HepG2 (cell line): ENCODE results near the gene ABCF1. TPM values are rescaled to one million over a fixed set of nuclear protein-coding genes. Genes with fewer than 3 reads are reported as not detected.

ENCODE experiments used
- DMAP1 ChIP-seq: IDR thresholded peaks from 2 replicates; pipeline ENCODE4 v1.6.1; 2016
- GPBP1L1 ChIP-seq: sonication (generic); formaldehyde crosslinking; IDR thresholded peaks from 2 replicates; pipeline ENCODE4 v1.5.0; 2020; ENCODE audit warnings: mild to moderate bottlenecking, missing genetic modification reagents
- GRHL1 ChIP-seq: sonication (generic); formaldehyde crosslinking; conservative IDR thresholded peaks from 2 replicates; pipeline ENCODE4 v1.8.0; 2022; ENCODE audit warnings: missing genetic modification reagents
- KDM5A ChIP-seq: fragments of 200-600 bp; sonication (generic); IDR thresholded peaks from 2 replicates; pipeline ENCODE4 v1.7.0; 2018; ENCODE audit warnings: antibody characterized with exemption, mild to moderate bottlenecking, low read length, borderline replicate concordance
- MZF1 ChIP-seq: sonication (generic); formaldehyde crosslinking; IDR thresholded peaks from 2 replicates; pipeline ENCODE4 v1.8.1; 2023; ENCODE audit warnings: mild to moderate bottlenecking, missing genetic modification reagents, borderline replicate concordance
- SNAPC5 ChIP-seq: sonication (generic); formaldehyde crosslinking; IDR thresholded peaks from 2 replicates; pipeline ENCODE4 v1.8.1; 2023; ENCODE audit warnings: mild to moderate bottlenecking, missing genetic modification reagents, borderline replicate concordance
- STAG1 ChIP-seq: sonication (generic); formaldehyde crosslinking; IDR thresholded peaks from 2 replicates; pipeline ENCODE4 v1.4.0; 2020; ENCODE audit warnings: missing genetic modification reagents
- STAT5B ChIP-seq: sonication (generic); formaldehyde crosslinking; IDR thresholded peaks from 2 replicates; pipeline ENCODE4 v1.4.0; 2020; ENCODE audit warnings: missing genetic modification reagents
- TEAD3 ChIP-seq: optimal IDR thresholded peaks from 2 replicates; pipeline ENCODE3; 2016; ENCODE audit warnings: borderline replicate concordance
- ZBTB39 ChIP-seq: sonication (generic); formaldehyde crosslinking; IDR thresholded peaks from 2 replicates; pipeline ENCODE4 v1.5.0; 2020; ENCODE audit warnings: missing genetic modification reagents
- ZFP90 ChIP-seq: sonication (generic); formaldehyde crosslinking; IDR thresholded peaks from 2 replicates; pipeline ENCODE4 v1.8.0; 2022; ENCODE audit warnings: missing genetic modification reagents, mild to moderate bottlenecking, inconsistent platforms, borderline replicate concordance
- ZKSCAN1 ChIP-seq: fragments of 150-350 bp; IDR thresholded peaks from 2 replicates; pipeline ENCODE4 v1.6.1; 2014; ENCODE audit warnings: low read length
- ZKSCAN5 ChIP-seq: sonication (generic); formaldehyde crosslinking; IDR thresholded peaks from 2 replicates; pipeline ENCODE4 v1.5.1; 2020; ENCODE audit warnings: mild to moderate bottlenecking, missing genetic modification reagents
- ZNF547 ChIP-seq: sonication (generic); formaldehyde crosslinking; IDR thresholded peaks from 2 replicates; pipeline ENCODE4 v1.5.1; 2020; ENCODE audit warnings: mild to moderate bottlenecking, missing genetic modification reagents
- ZNF557 ChIP-seq: sonication (generic); formaldehyde crosslinking; IDR thresholded peaks from 2 replicates; pipeline ENCODE4 v1.4.0; 2020; ENCODE audit warnings: missing genetic modification reagents
- ZNF629 ChIP-seq: sonication (generic); formaldehyde crosslinking; conservative IDR thresholded peaks from 2 replicates; pipeline ENCODE4 v1.5.0; 2020; ENCODE audit warnings: missing genetic modification reagents
- ZNF713 ChIP-seq: sonication (generic); formaldehyde crosslinking; IDR thresholded peaks from 2 replicates; pipeline ENCODE4 v1.4.0; 2020; ENCODE audit warnings: mild to moderate bottlenecking, missing genetic modification reagents
- polyA plus RNA-seq, 8 experiments: library from polyadenylated mRNA; depleted of rRNA in 3 of 8; stranded (reverse) in 7 of 8; unstranded in 1 of 8; fragments of >200 nt; fragmentation: Illumina TruSeq in 4 of 8; extraction: Trizol in 4 of 8; gene quantifications; 2 replicates each; pipeline versions ENCODE4 v1.2.1 to v1.2.3, GENCODE V29; 2011 to 2016; ENCODE audit warnings: low read depth in 4 of 8, missing spikeins in 1 of 8, mixed read lengths in 1 of 8; ENCODE audit not compliant: insufficient read depth in 1 of 8
- total RNA-seq, 5 experiments: library from RNA; depleted of rRNA; stranded (reverse); fragments of >200 nt; fragmentation: Illumina TruSeq; extraction: Trizol; gene quantifications; 2 replicates each; pipeline ENCODE4 v1.2.3, GENCODE V29; 2016; ENCODE audit warnings: low read depth in 1 of 5
- TF ChIP-seq, protein P1 (sequence below): sonication (generic); formaldehyde crosslinking; IDR thresholded peaks from 2 replicates; pipeline ENCODE4 v1.8.1; 2023; ENCODE audit warnings: mild to moderate bottlenecking, moderate library complexity, missing genetic modification reagents
- TF ChIP-seq, protein P2 (sequence below): sonication (generic); formaldehyde crosslinking; IDR thresholded peaks from 2 replicates; pipeline ENCODE4 v1.5.1; 2020; ENCODE audit warnings: missing genetic modification reagents, mild to moderate bottlenecking, borderline replicate concordance
- TF ChIP-seq, protein P3 (sequence below): sonication (generic); formaldehyde crosslinking; IDR thresholded peaks from 2 replicates; pipeline ENCODE4 v1.8.1; 2023; ENCODE audit warnings: missing genetic modification reagents, inconsistent platforms, borderline replicate concordance

ABCF1 gene
- total and polyA plus RNA-seq, 2 of the 13 experiments (the other 11 are each of a cell fraction or from before 2014, with no cell fraction given): 25.4 to 98.9 TPM

DNA sequence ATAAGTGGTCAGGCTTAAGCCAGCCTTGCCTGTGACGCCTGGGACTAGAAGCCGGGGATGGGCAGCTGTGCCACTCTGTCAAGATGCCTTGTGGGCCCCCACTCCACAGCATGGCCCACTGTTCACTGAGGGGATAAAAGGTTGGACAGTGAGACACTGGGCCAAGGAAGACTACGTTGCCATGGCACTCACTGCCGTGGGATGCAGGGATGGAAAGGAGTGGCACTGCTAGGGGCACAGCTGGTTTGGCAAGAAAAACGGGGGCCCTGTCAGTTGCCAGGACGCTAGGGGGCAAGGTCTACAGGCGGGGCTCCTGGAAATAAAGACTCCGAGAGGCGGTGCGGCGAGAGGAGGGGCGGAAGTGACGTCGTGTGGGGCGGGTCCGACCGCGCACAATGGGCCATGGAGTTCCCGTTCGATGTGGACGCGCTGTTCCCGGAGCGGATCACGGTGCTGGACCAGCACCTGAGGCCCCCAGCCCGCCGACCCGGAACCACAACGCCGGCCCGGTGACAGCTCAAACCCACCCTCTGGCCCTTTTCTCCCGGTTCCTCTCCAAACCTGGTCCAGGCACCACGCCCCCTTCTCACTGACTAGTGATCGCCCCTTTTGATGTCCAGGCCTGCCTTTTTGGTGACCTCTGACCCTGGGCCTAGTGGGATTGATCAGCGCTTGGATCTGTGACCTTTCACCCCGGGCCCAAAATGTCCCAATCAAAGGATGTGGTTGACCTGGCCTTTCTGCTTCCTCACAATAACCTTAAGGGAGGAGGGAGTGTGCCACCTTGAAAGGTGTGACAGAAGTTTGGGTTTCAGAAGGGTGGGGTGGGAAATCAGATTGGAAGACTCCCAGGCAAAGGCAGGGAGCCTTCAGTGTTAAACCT lies 55.5 kb downstream of the ABCF1 start, which contains the start of gene ATAT1 (continued):
- TF ChIP-seq ZFP90 (CRISPR knock-in tag): peak; percentile 91
- TF ChIP-seq ZNF629: no peak; the same call in 1 of the 2 replicates
- no peak for TF ChIP-seq ZNF557 (CRISPR knock-in tag)
- TF ChIP-seq ZKSCAN5 (CRISPR knock-in tag): peak; percentile 34; the same call in 1 of the 2 replicates
- TF ChIP-seq GRHL1 (CRISPR knock-in tag): no peak
- TF ChIP-seq ZNF547 (CRISPR knock-in tag): peak; percentile 93
- TF ChIP-seq, protein P1, sequence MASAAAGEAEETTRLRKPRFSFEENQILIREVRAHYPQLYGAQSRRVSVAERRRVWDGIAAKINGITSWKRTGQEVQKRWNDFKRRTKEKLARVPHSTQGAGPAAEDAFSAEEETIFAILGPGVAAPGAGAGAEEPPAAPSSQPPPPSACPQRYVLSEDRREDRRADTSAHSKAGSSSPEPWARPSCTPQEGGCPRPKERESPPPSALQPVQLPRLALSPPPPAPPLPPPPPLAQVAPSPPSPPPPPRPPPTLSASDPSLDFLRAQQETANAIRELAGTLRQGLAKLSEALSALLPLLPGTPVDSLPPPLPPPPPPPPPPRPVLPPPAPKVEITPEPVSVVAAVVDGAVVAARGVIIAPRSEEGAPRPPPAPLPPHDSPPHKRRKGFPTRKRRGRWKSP (CRISPR knock-in tag): peak; percentile 69; the same call in 1 of the 2 replicates
- TF ChIP-seq STAT5B (CRISPR knock-in tag): peak; percentile 10; the same call in 1 of the 2 replicates
- TF ChIP-seq, protein P2, sequence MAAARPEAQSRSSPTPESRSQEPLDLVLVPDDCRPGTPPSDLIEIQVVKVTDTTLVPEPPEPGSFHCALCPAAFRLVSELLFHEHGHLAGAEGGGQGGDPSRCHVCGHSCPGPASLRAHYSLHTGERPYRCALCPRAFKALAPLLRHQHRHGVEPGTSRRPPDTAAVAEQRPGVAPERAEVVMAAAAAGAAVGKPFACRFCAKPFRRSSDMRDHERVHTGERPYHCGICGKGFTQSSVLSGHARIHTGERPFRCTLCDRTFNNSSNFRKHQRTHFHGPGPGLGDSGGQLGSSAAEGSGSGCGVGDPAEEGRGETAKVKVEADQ: peak; percentile 88
- peak; percentile 88 for TF ChIP-seq KDM5A
- no peak for TF ChIP-seq ZKSCAN1
- TF ChIP-seq GPBP1L1 (CRISPR knock-in tag): no peak
- peak; percentile 59 for TF ChIP-seq STAG1 (CRISPR knock-in tag)
- TF ChIP-seq ZBTB39 (CRISPR knock-in tag): peak; percentile 86; the same call in 1 of the 2 replicates
- peak; percentile 44 for TF ChIP-seq TEAD3
- peak; percentile 51; the same call in 1 of the 2 replicates for TF ChIP-seq SNAPC5
- peak; percentile 78 for TF ChIP-seq DMAP1 (CRISPR knock-in tag)
- TF ChIP-seq ZNF713 (CRISPR knock-in tag): 0 out of 2 replicates have a peak, but pooled peaks have one; percentile 19
- peak; percentile 88; the same call in 1 of the 2 replicates for TF ChIP-seq MZF1
- TF ChIP-seq, protein P3, sequence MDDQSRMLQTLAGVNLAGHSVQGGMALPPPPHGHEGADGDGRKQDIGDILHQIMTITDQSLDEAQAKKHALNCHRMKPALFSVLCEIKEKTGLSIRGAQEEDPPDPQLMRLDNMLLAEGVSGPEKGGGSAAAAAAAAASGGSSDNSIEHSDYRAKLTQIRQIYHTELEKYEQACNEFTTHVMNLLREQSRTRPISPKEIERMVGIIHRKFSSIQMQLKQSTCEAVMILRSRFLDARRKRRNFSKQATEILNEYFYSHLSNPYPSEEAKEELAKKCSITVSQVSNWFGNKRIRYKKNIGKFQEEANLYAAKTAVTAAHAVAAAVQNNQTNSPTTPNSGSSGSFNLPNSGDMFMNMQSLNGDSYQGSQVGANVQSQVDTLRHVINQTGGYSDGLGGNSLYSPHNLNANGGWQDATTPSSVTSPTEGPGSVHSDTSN: no peak
